Measurements from ENCODE around the gene PRMT7. TPM values are rescaled to one million over a fixed set of nuclear protein-coding genes. Genes with fewer than 3 reads are reported as not detected.

The PRMT7 gene
- total RNA-seq, 1 donor from 2014 or later, result 30.0 TPM

DNA sequence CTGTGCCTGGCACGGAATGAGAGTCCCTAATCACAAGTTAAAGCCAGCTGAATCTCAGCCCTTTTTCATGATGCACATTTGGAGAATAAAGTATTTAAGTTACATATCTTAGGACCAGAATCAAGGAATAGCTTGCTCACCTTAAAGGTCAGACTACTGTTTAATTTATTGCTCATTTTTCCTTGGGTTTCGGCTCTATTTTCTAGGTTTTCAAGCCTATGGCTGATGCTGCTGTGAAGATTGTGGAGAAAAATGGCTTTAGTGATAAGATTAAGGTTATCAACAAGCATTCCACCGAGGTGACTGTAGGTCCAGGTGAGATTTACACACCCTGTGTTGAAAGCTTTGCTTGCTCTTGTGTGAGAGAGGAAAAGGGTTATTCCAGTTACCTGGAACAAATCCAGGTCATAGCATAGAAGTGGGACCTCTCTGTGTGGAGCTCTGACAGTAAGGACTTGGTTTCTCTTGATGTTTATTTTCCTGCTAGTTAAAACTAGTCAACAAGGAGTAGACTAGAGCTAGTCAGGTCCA, 18.1 kb downstream of the PRMT7 start:
- ATAC-seq (no peak), DNase-seq (no peak)
- TF ChIP-seq, protein P1, sequence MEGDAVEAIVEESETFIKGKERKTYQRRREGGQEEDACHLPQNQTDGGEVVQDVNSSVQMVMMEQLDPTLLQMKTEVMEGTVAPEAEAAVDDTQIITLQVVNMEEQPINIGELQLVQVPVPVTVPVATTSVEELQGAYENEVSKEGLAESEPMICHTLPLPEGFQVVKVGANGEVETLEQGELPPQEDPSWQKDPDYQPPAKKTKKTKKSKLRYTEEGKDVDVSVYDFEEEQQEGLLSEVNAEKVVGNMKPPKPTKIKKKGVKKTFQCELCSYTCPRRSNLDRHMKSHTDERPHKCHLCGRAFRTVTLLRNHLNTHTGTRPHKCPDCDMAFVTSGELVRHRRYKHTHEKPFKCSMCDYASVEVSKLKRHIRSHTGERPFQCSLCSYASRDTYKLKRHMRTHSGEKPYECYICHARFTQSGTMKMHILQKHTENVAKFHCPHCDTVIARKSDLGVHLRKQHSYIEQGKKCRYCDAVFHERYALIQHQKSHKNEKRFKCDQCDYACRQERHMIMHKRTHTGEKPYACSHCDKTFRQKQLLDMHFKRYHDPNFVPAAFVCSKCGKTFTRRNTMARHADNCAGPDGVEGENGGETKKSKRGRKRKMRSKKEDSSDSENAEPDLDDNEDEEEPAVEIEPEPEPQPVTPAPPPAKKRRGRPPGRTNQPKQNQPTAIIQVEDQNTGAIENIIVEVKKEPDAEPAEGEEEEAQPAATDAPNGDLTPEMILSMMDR (IDR thresholded peaks at IDR 0.05), result no peak
- Histone ChIP-seq H3K27me3 (no peaks in the 10 kb centered on the region), H3K27ac (no peak overlapping the region), H3K4me1 (peaks cover 22% of the 10 kb centered on the region), H3K4me3 (no peak overlapping the region), H3K9me3 (no peaks in the 10 kb centered on the region), H3K36me3 (peaks cover 11% of the 10 kb centered on the region)
- intact Hi-C loops (cut with DNase I), result loop anchor here (5.0 kb wide), 1 partner anchor 67 kb away; the partner anchor contains the start of gene SLC7A6

DNA sequence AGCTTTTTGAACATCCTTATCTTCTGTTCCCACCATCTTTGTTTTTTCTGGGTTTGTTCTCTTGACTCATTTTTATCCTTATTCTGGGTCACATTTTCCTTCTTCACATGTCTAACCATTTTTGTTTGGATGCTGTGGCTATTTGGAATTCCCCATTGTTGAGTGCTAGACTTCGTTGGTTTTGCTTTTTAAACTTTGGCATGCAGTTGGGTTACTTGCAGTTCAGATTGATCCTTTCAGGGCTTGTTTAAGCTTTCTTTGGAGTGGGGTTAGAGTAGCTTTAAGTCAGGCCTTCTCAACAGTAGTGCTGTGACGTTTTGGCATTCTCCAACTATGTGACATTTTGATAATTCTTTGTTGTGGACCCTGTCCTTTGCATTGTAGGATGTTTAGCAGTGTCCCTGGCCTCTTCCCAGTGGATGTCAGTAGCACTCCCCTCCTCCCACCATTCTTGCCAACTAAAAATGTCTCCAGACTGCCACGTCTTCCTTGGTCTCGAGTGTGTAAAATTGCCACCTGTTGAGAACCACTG, 21.1 kb downstream of the PRMT7 start:
- Histone ChIP-seq H3K4me3 (no peak overlapping the region), H3K4me1 (peaks cover 27% of the 10 kb centered on the region), H3K27me3 (no peaks in the 10 kb centered on the region), H3K27ac (peak overlapping the region; percentile 61), H3K36me3 (no peaks in the 10 kb centered on the region), H3K9me3 (no peaks in the 10 kb centered on the region)
- ATAC-seq (no peak), DNase-seq (no peak)
- TF ChIP-seq, protein P1 (IDR thresholded peaks at IDR 0.05), result no peak
- intact Hi-C loops (cut with DNase I), result no loop called here

DNA sequence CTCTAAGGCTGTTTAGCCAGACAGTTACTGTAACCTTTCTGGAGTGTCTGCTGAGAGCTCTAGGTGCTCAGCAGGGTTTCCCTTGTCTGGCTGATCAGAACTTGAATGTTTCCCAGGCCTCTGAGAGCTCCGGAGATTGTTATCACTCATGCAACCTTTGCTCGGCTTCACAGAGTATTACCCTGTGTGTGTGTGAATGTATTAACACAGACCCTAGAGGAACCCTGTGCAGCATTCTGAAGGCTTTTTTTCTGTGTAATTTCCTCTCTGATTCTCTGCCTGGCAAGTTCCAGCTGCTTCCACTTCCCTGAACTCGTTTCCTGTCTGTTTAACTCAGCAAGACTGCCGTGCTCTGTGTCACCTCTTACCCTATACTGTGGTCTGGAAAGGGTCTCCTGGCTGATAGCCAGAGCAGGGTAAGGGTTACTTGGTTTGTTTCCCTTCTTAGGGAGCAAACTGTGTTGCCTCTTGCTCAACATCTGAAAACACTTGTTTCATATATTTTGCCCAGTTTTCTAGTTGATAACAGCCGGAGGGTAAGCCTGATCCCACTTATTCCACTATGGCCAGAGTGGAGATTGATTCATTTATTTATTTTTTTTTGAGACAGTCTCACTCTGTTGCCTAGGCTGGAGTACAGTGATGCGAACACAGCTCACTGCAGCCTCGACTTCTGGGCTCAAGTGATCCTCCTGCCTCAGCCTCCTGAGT, 21.7 kb downstream of the PRMT7 start:
- Histone ChIP-seq H3K27me3 (no peaks in the 10 kb centered on the region), H3K27ac (peak overlapping the region; percentile 61), H3K36me3 (peaks cover 5% of the 10 kb centered on the region), H3K9me3 (no peaks in the 10 kb centered on the region), H3K4me1 (peaks cover 27% of the 10 kb centered on the region), H3K4me3 (no peak overlapping the region)
- peak; percentile 67 for ATAC-seq
- no peak for DNase-seq
- intact Hi-C loops (cut with DNase I), result no loop called here
- TF ChIP-seq, protein P1 (IDR thresholded peaks at IDR 0.05), result no peak

DNA sequence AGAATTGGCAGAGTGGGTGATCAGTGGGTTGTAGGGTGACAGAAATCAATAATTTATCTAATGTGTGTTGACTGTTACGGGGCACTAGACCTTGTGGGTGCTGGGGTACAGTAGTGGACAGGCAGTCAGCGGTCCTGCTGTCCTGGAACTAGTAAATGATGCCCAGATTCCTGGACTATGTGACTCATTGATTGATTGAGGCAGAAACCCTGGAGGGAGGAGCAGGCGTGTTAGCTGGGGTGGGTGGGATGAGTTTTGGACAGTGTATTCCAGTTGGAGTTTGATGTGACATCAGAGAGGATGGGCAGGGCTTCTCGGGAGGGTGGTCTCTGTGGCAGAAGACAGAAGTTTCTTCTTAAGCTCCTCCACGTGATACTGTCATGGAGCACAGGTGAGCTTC, 24.4 kb downstream of the PRMT7 start:
- H3K27ac ChIP-seq, result no peak overlapping the region
- intact Hi-C loops (cut with DNase I), result no loop called here
- ATAC-seq (no peak), DNase-seq (no peak)
- no peak overlapping the region for H3K4me3 ChIP-seq
- H3K4me1 ChIP-seq, result peaks cover 27% of the 10 kb centered on the region
- no peaks in the 10 kb centered on the region for H3K9me3 ChIP-seq
- TF ChIP-seq, protein P1 (IDR thresholded peaks at IDR 0.05), result no peak
- H3K36me3 ChIP-seq, result peaks cover 31% of the 10 kb centered on the region
- H3K27me3 ChIP-seq, result no peaks in the 10 kb centered on the region

DNA sequence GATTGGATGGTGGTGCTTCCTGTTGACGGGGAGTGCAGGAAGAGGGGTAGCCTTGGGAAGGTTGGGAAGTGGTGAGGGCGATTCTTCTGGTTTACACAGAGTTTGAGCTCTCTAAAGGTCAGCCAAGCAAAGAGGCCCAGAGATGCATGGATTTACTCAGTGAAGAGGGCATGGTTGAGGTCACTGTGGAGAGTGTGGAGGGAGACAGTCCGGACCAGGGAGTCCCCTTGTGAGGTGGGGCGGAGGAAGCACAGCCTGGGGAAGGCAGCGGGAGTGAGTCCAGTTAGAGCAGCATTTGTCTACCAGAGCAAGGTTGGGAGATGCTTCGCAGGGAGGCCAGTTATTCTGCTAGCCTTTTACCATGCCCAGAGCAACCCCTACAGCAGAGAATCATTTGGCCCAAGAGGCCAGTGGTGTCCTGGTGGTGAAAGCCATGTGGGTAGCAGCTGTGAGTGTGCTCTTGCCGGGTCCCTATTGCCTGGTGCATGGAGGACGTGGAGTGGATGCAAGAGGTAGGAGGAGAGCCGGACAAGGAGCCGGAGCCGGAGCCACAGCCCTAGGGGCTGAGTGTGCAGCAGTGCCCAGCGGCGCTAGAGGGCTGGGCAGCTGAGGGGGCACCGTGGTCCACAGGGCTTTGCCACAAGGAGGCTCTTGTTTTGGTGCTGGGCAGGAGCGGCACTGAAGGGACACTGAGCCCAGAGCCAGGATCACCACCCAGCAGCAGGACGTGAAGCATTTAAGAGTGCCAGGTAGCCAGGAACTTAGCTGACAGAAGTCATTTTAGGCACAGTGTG, 27.7 kb downstream of the PRMT7 start:
- TF ChIP-seq, protein P1 (IDR thresholded peaks at IDR 0.05), result no peak
- DNase-seq, result no peak
- no peaks in the 10 kb centered on the region for H3K9me3 ChIP-seq
- H3K27ac ChIP-seq, result no peak overlapping the region
- ATAC-seq, result no peak
- intact Hi-C loops (cut with DNase I), result no loop called here
- H3K4me1 ChIP-seq, result peaks cover 6% of the 10 kb centered on the region
- no peaks in the 10 kb centered on the region for H3K27me3 ChIP-seq
- peaks cover 60% of the 10 kb centered on the region for H3K36me3 ChIP-seq
- H3K4me3 ChIP-seq, result no peak overlapping the region

Data from upper lobe of right lung (tissue), 1 donor.